Measurements from ENCODE around the gene PHTF2.

The PHTF2 gene

GRCh38 chr7:77885155-77885554 is 86.6 kb downstream of the PHTF2 start:
- no peak for FAIRE-seq

- FAIRE-seq = no peak
These were observed 89.0 kb downstream of the PHTF2 start for GRCh38 chr7:77887567-77887966.

GRCh38 chr7:77888998-77889397 is 90.4 kb downstream of the PHTF2 start:
- FAIRE-seq = no peak

- no peak for FAIRE-seq
These were observed 95.2 kb downstream of the PHTF2 start for GRCh38 chr7:77893813-77894212.

GRCh38 chr7:77894574-77895091 is 96.1 kb downstream of the PHTF2 start:
- FAIRE-seq = no peak

- FAIRE-seq = no peak
These were observed 97.3 kb downstream of the PHTF2 start for GRCh38 chr7:77895905-77896304.

GRCh38 chr7:77897004-77897547 is 98.5 kb downstream of the PHTF2 start:
- peak; percentile 25 for FAIRE-seq

GRCh38 chr7:77899516-77899915 is 100.9 kb downstream of the PHTF2 start:
- FAIRE-seq = no peak

GRCh38 chr7:77903597-77903996 is 105.0 kb downstream of the PHTF2 start:
- no peak for FAIRE-seq

- FAIRE-seq = no peak
These were observed 105.7 kb downstream of the PHTF2 start for GRCh38 chr7:77904252-77904651.

- no peak for FAIRE-seq
These were observed 108.7 kb downstream of the PHTF2 start for GRCh38 chr7:77907281-77907680.

GRCh38 chr7:77908664-77909063 is 110.1 kb downstream of the PHTF2 start:
- FAIRE-seq = no peak

- no peak for FAIRE-seq
These were observed 111.6 kb downstream of the PHTF2 start for GRCh38 chr7:77910124-77910523.

GRCh38 chr7:77912293-77912692 is 113.7 kb downstream of the PHTF2 start:
- FAIRE-seq = no peak

- no peak for FAIRE-seq
These were observed 115.5 kb downstream of the PHTF2 start for GRCh38 chr7:77913977-77914607.

GRCh38 chr7:77917500-77918262 is 119.1 kb downstream of the PHTF2 start:
- no peak for FAIRE-seq

- no peak for FAIRE-seq
These were observed 120.1 kb downstream of the PHTF2 start for GRCh38 chr7:77918676-77919075.

- FAIRE-seq = no peak
These were observed 124.8 kb downstream of the PHTF2 start for GRCh38 chr7:77923419-77923818.

GRCh38 chr7:77930496-77930895 is 131.9 kb downstream of the PHTF2 start:
- FAIRE-seq = no peak

- FAIRE-seq = no peak
These were observed 133.3 kb downstream of the PHTF2 start for GRCh38 chr7:77931841-77932240.

GRCh38 chr7:77933394-77933793 is 134.8 kb downstream of the PHTF2 start:
- FAIRE-seq = no peak

- FAIRE-seq = peak; percentile 92
These were observed 137.2 kb downstream of the PHTF2 start for GRCh38 chr7:77935652-77936348.

GRCh38 chr7:77940647-77941046 is 142.1 kb downstream of the PHTF2 start:
- FAIRE-seq = peak; percentile 89
